Measurements from ENCODE around the gene FRYL. TPM values are rescaled to one million over a fixed set of nuclear protein-coding genes. Genes with fewer than 3 reads are reported as not detected.

Gene FRYL
- polyA plus RNA-seq, 2 donors = 8.9 to 12.8 TPM

- Histone ChIP-seq H3K4me3 (ENCODE audit: low read depth in 1 of 2, low read length in 2 of 2) (peak overlapping the region in 1 of 2 donors; percentile 48), H3K9me3 (ENCODE audit: control insufficient read depth in 2 of 2, insufficient read depth in 1 of 2, low read depth in 1 of 2, low read length in 1 of 2) (peaks cover 0 to 6% of the 10 kb centered on the region in 2 donors), H3K27ac (ENCODE audit: low read depth in 2 of 2, low read length in 1 of 2) (no peak overlapping the region), H3K4me1 (ENCODE audit: control insufficient read depth in 2 of 2, insufficient read depth in 2 of 2, low read length in 1 of 2) (peaks cover 0 to 6% of the 10 kb centered on the region in 2 donors), H3K27me3 (ENCODE audit: control insufficient read depth in 1 of 2, insufficient read depth in 2 of 2, low read length in 2 of 2) (peaks cover 0 to 21% of the 10 kb centered on the region in 2 donors), H3K36me3 (ENCODE audit: control insufficient read depth in 2 of 2, insufficient read depth in 2 of 2, low read length in 1 of 2) (no peaks in the 10 kb centered on the region)
- WGBS, 2 donors = 38 to 49% methylated on average over 22 of the region's 22 CpGs
These were observed 295.4 kb downstream of the FRYL start for GRCh38 chr4:48484494-48485168.

DNA sequence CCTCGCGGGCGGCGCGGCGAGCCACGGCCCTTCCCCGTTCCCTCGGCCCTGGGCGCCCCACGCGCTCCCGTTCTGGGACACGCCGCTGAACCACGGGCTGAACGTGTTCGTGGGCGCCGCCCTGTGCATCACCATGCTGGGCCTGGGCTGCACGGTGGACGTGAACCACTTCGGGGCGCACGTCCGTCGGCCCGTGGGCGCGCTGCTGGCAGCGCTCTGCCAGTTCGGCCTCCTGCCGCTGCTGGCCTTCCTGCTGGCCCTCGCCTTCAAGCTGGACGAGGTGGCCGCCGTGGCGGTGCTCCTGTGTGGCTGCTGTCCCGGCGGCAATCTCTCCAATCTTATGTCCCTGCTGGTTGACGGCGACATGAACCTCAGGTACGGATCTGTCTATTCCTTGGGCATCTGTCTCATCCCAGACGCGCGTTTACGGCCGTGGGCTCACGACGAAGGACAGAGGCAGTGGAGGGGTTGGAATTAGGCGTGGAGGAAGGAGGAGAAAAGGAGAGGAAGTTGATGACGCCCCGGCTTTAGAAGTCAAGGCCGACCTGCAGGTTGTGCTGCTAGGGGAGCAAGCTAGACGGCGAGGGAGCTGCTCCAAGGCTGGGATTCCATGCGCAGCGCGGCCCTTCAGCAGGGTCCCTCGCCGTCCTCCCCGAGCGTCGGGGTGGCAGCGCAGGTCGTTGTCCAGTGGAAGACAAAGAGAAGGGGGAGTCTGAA is 296.1 kb downstream of the FRYL start:
- H3K27me3 ChIP-seq (ENCODE audit: control insufficient read depth in 1 of 2, insufficient read depth in 2 of 2, low read length in 2 of 2) = peaks cover 0 to 21% of the 10 kb centered on the region in 2 donors

GRCh38 chr4:48483006-48483776 is 296.9 kb downstream of the FRYL start, which contains the start of gene SLC10A4:
Gene SLC10A4 (plus strand): TSS chr4:48483343. CDS start chr4:48483562, 219 bp downstream.
- Histone ChIP-seq H3K4me1 (ENCODE audit: control insufficient read depth in 2 of 2, insufficient read depth in 2 of 2, low read length in 1 of 2) (peaks cover 0 to 6% of the 10 kb centered on the region in 2 donors), H3K4me3 (ENCODE audit: low read depth in 1 of 2, low read length in 2 of 2) (peak within 1 kb of the TSS; percentile 28 to 48), H3K27ac (ENCODE audit: low read depth in 2 of 2, low read length in 1 of 2) (no peak within 1 kb of the TSS), H3K9me3 (ENCODE audit: control insufficient read depth in 2 of 2, insufficient read depth in 1 of 2, low read depth in 1 of 2, low read length in 1 of 2) (peaks cover 0 to 6% of the 10 kb centered on the region in 2 donors), H3K27me3 (ENCODE audit: control insufficient read depth in 1 of 2, insufficient read depth in 2 of 2, low read length in 2 of 2) (peaks cover 0 to 21% of the 10 kb centered on the region in 2 donors), H3K36me3 (ENCODE audit: control insufficient read depth in 2 of 2, insufficient read depth in 2 of 2, low read length in 1 of 2) (no peaks in the 10 kb centered on the region)
- WGBS, 2 donors = 4% methylated on average over 54 to 85 of the region's 85 CpGs

More for the DNA sequence above, 296.1 kb downstream of the FRYL start:
- Histone ChIP-seq H3K4me3 (ENCODE audit: low read depth in 1 of 2, low read length in 2 of 2) (peak overlapping the region; percentile 28 to 48), H3K4me1 (ENCODE audit: control insufficient read depth in 2 of 2, insufficient read depth in 2 of 2, low read length in 1 of 2) (peaks cover 0 to 6% of the 10 kb centered on the region in 2 donors), H3K27ac (ENCODE audit: low read depth in 2 of 2, low read length in 1 of 2) (no peak overlapping the region), H3K36me3 (ENCODE audit: control insufficient read depth in 2 of 2, insufficient read depth in 2 of 2, low read length in 1 of 2) (no peaks in the 10 kb centered on the region), H3K9me3 (ENCODE audit: control insufficient read depth in 2 of 2, insufficient read depth in 1 of 2, low read depth in 1 of 2, low read length in 1 of 2) (peaks cover 0 to 6% of the 10 kb centered on the region in 2 donors)
- 11 to 15% methylated on average over 61 to 66 of the region's 66 CpGs for WGBS, 2 donors

GRCh38 chr4:48481581-48481980 is 298.5 kb downstream of the FRYL start:
- Histone ChIP-seq H3K4me3 (ENCODE audit: low read depth in 1 of 2, low read length in 2 of 2) (no peak overlapping the region), H3K9me3 (ENCODE audit: control insufficient read depth in 2 of 2, insufficient read depth in 1 of 2, low read depth in 1 of 2, low read length in 1 of 2) (peaks cover 0 to 6% of the 10 kb centered on the region in 2 donors), H3K36me3 (ENCODE audit: control insufficient read depth in 2 of 2, insufficient read depth in 2 of 2, low read length in 1 of 2) (no peaks in the 10 kb centered on the region), H3K4me1 (ENCODE audit: control insufficient read depth in 2 of 2, insufficient read depth in 2 of 2, low read length in 1 of 2) (peaks cover 0 to 6% of the 10 kb centered on the region in 2 donors), H3K27me3 (ENCODE audit: control insufficient read depth in 1 of 2, insufficient read depth in 2 of 2, low read length in 2 of 2) (peaks cover 0 to 21% of the 10 kb centered on the region in 2 donors), H3K27ac (ENCODE audit: low read depth in 2 of 2, low read length in 1 of 2) (no peak overlapping the region)
- 83 to 86% methylated on average over 1 of the region's 1 CpG for WGBS, 2 donors

DNA sequence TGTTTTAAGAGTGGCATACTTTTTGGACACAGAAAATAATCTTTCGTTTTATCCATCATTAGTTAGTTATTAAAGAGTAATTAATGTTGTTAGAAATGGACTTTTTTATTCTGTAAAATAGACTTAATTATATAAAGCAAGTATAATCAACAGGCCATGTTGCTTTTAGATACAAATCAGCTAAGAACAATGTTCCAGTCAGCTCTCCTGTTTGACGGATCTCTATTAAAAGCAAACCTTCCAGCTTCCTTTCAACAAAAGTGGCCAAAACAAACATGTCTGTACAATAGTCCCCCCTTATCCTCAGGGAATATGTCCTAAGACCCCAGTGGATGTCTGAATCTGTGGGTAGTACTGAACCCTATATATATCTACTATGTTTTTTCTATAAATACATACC is 301.8 kb downstream of the FRYL start:
- peaks cover 0 to 5% of the 10 kb centered on the region in 2 donors for H3K27me3 ChIP-seq (ENCODE audit: control insufficient read depth in 1 of 2, insufficient read depth in 2 of 2, low read length in 2 of 2)
- H3K4me3 ChIP-seq (ENCODE audit: low read depth in 1 of 2, low read length in 2 of 2) = no peak overlapping the region
- H3K4me1 ChIP-seq (ENCODE audit: control insufficient read depth in 2 of 2, insufficient read depth in 2 of 2, low read length in 1 of 2) = peaks cover 0 to under 1% of the 10 kb centered on the region in 2 donors
- no peaks in the 10 kb centered on the region for H3K36me3 ChIP-seq (ENCODE audit: control insufficient read depth in 2 of 2, insufficient read depth in 2 of 2, low read length in 1 of 2)
- no peak overlapping the region for H3K27ac ChIP-seq (ENCODE audit: low read depth in 2 of 2, low read length in 1 of 2)
- H3K9me3 ChIP-seq (ENCODE audit: control insufficient read depth in 2 of 2, insufficient read depth in 1 of 2, low read depth in 1 of 2, low read length in 1 of 2) = no peaks in the 10 kb centered on the region
- WGBS, 2 donors = 71 to 74% methylated on average over 2 of the region's 2 CpGs

DNA sequence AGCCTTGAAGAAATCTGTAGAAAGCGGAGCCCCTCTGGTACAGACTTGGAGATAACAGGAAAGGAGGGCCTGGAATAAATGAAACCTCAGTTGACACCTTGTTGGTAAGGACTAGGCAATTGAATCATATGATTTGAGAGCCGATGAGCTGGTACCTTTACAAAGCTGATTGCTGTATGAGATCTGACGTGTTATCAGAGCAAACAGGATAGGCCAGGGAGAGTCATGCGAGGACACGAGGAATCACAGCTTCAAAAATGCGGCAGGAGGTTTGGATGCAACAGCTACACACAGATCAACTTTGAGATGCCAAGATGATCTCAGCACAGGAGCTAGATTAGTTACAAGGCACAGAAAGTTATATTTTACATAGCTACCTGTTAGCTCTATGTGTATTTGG is 304.3 kb downstream of the FRYL start:
- H3K9me3 ChIP-seq (ENCODE audit: control insufficient read depth in 2 of 2, insufficient read depth in 1 of 2, low read depth in 1 of 2, low read length in 1 of 2) = no peaks in the 10 kb centered on the region
- 85 to 92% methylated on average over 6 of the region's 6 CpGs for WGBS, 2 donors
- H3K27ac ChIP-seq (ENCODE audit: low read depth in 2 of 2, low read length in 1 of 2) = no peak overlapping the region
- no peaks in the 10 kb centered on the region for H3K36me3 ChIP-seq (ENCODE audit: control insufficient read depth in 2 of 2, insufficient read depth in 2 of 2, low read length in 1 of 2)
- no peaks in the 10 kb centered on the region for H3K27me3 ChIP-seq (ENCODE audit: control insufficient read depth in 1 of 2, insufficient read depth in 2 of 2, low read length in 2 of 2)
- H3K4me1 ChIP-seq (ENCODE audit: control insufficient read depth in 2 of 2, insufficient read depth in 2 of 2, low read length in 1 of 2) = no peaks in the 10 kb centered on the region
- H3K4me3 ChIP-seq (ENCODE audit: low read depth in 1 of 2, low read length in 2 of 2) = no peak overlapping the region

DNA sequence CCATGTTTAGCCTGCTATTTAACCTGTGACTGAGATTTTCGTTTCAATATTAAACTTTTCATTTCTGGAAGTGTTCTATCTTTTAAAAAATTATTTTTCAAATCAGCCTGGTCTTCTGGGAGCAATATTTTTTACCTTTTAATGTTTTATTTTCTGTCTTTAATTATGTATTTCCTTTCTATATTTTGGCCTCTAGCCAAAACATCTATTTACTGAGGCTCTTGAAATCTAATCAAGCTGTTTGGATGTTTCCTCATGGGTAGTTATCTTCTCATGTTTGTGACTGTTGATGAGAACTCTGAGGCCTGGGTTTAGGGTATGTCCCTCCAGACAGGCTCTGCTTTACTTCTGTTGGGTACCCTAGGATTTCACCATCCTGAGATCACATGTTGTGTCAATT is 307.3 kb downstream of the FRYL start:
- 77 to 83% methylated on average over 1 of the region's 1 CpG for WGBS, 2 donors
- no peaks in the 10 kb centered on the region for H3K9me3 ChIP-seq (ENCODE audit: control insufficient read depth in 2 of 2, insufficient read depth in 1 of 2, low read depth in 1 of 2, low read length in 1 of 2)
- no peaks in the 10 kb centered on the region for H3K36me3 ChIP-seq (ENCODE audit: control insufficient read depth in 2 of 2, insufficient read depth in 2 of 2, low read length in 1 of 2)

GRCh38 chr4:48470570-48470969 is 309.5 kb downstream of the FRYL start:
- 32 to 35% methylated on average over 2 of the region's 2 CpGs for WGBS, 2 donors

More for the DNA sequence above, 307.3 kb downstream of the FRYL start:
- Histone ChIP-seq H3K27me3 (ENCODE audit: control insufficient read depth in 1 of 2, insufficient read depth in 2 of 2, low read length in 2 of 2) (no peaks in the 10 kb centered on the region), H3K4me3 (ENCODE audit: low read depth in 1 of 2, low read length in 2 of 2) (no peak overlapping the region), H3K4me1 (ENCODE audit: control insufficient read depth in 2 of 2, insufficient read depth in 2 of 2, low read length in 1 of 2) (no peaks in the 10 kb centered on the region), H3K27ac (ENCODE audit: low read depth in 2 of 2, low read length in 1 of 2) (no peak overlapping the region)

DNA sequence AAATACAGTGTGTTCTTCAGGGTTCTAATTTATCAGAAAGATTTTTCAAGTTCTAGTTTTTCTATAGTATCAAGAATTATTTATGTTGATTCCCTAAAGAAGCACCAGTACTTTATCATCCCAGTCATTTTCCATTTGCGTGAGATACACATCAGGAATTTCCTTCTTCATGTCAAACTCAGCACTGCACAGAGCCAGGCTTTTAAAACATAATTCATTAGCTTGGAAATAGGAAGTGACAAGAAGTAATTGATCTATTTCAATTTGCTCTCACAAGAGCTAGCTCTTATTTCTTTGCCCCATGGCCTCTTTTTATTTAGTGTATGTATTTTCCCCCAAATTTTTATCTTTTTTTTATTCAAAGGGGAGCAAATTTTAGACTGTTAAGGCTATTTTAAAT is 309.9 kb downstream of the FRYL start:
- H3K27me3 ChIP-seq (ENCODE audit: control insufficient read depth in 1 of 2, insufficient read depth in 2 of 2, low read length in 2 of 2) = no peaks in the 10 kb centered on the region
- H3K4me1 ChIP-seq (ENCODE audit: control insufficient read depth in 2 of 2, insufficient read depth in 2 of 2, low read length in 1 of 2) = no peaks in the 10 kb centered on the region
- H3K36me3 ChIP-seq (ENCODE audit: control insufficient read depth in 2 of 2, insufficient read depth in 2 of 2, low read length in 1 of 2) = no peaks in the 10 kb centered on the region
- H3K27ac ChIP-seq (ENCODE audit: low read depth in 2 of 2, low read length in 1 of 2) = no peak overlapping the region
- H3K9me3 ChIP-seq (ENCODE audit: control insufficient read depth in 2 of 2, insufficient read depth in 1 of 2, low read depth in 1 of 2, low read length in 1 of 2) = no peaks in the 10 kb centered on the region
- no peak overlapping the region for H3K4me3 ChIP-seq (ENCODE audit: low read depth in 1 of 2, low read length in 2 of 2)
- 64 to 80% methylated on average over 1 of the region's 1 CpG for WGBS, 2 donors

More at GRCh38 chr4:48470570-48470969, 309.5 kb downstream of the FRYL start:
- H3K36me3 ChIP-seq (ENCODE audit: control insufficient read depth in 2 of 2, insufficient read depth in 2 of 2, low read length in 1 of 2) = no peaks in the 10 kb centered on the region
- H3K4me3 ChIP-seq (ENCODE audit: low read depth in 1 of 2, low read length in 2 of 2) = no peak overlapping the region
- H3K27me3 ChIP-seq (ENCODE audit: control insufficient read depth in 1 of 2, insufficient read depth in 2 of 2, low read length in 2 of 2) = no peaks in the 10 kb centered on the region
- no peaks in the 10 kb centered on the region for H3K9me3 ChIP-seq (ENCODE audit: control insufficient read depth in 2 of 2, insufficient read depth in 1 of 2, low read depth in 1 of 2, low read length in 1 of 2)
- H3K4me1 ChIP-seq (ENCODE audit: control insufficient read depth in 2 of 2, insufficient read depth in 2 of 2, low read length in 1 of 2) = no peaks in the 10 kb centered on the region
- H3K27ac ChIP-seq (ENCODE audit: low read depth in 2 of 2, low read length in 1 of 2) = no peak overlapping the region
